SU-DHL-6 (cell line): ENCODE measurements around the gene TRIM34.
"Not testable (repeated sequence)": the region's sequence is repeated elsewhere in the genome, so short reads cannot be mapped to it uniquely, and the experiment has no call there.

ENCODE experiments used
- H2AFZ ChIP-seq: fragments of 200-600 bp; sonication (generic); 2 replicates; pipeline ENCODE4 v1.6.1; 2014; ENCODE audit warnings: low read depth, mild to moderate bottlenecking, moderate library complexity, mixed read lengths, antibody characterized with exemption, low read length; ENCODE audit not compliant: severe bottlenecking
- H3F3A ChIP-seq: fragments of 200-600 bp; shearing (Covaris generic); 2 replicates; pipeline ENCODE4 v1.6.0; 2016; ENCODE audit warnings: antibody characterized with exemption, mild to moderate bottlenecking; ENCODE audit not compliant: insufficient read depth
- H3K27ac ChIP-seq: fragments of 200-600 bp; sonication (generic); 2 replicates; pipeline ENCODE4 v1.5.1; 2016; ENCODE audit warnings: low read depth, mild to moderate bottlenecking, low read length, moderate library complexity, mixed read lengths
- H3K27me3 ChIP-seq: fragments of 200-600 bp; sonication (generic), shearing (Covaris generic); 2 replicates; pipeline ENCODE4 v1.6.0; 2014; ENCODE audit warnings: mild to moderate bottlenecking, low read length
- H3K36me3 ChIP-seq: fragments of 200-600 bp; sonication (generic); 2 replicates; pipeline ENCODE4 v1.6.1; 2014; ENCODE audit warnings: mild to moderate bottlenecking, low read length, mixed read lengths
- H3K4me2 ChIP-seq: fragments of 300-600, 200-600 bp; shearing (Covaris generic), sonication (generic); 2 replicates; pipeline ENCODE4 v1.6.0; 2014; ENCODE audit warnings: low read length, low read depth, mild to moderate bottlenecking; ENCODE audit not compliant: poor library complexity, severe bottlenecking
- H3K4me3 ChIP-seq: fragments of 200-600 bp; sonication (generic); 2 replicates; pipeline ENCODE4 v1.5.1; 2014; ENCODE audit warnings: antibody characterized with exemption, low read length, mild to moderate bottlenecking, mixed read lengths; ENCODE audit not compliant: insufficient read depth, poor library complexity, severe bottlenecking
- H3K79me2 ChIP-seq: fragments of 200-600 bp; sonication (generic); 2 replicates; pipeline ENCODE4 v1.6.1; 2014; ENCODE audit warnings: mild to moderate bottlenecking, low read length, moderate library complexity; ENCODE audit not compliant: insufficient read depth
- H3K9ac ChIP-seq: fragments of 200-600 bp; sonication (generic); 2 replicates; pipeline ENCODE4 v1.7.0; 2014; ENCODE audit warnings: mild to moderate bottlenecking, low read length
- H3K9me2 ChIP-seq: fragments of 200-600 bp; sonication (generic); replicated peaks from 2 replicates; pipeline ENCODE4 v1.6.1; 2014; ENCODE audit warnings: low read length; ENCODE audit not compliant: insufficient read depth
- H3K9me3 ChIP-seq: fragments of 200-600 bp; sonication (generic); 2 replicates; pipeline ENCODE4 v1.6.1; 2014; ENCODE audit warnings: low read length, mixed read lengths; ENCODE audit not compliant: insufficient read depth
- H4K20me1 ChIP-seq: fragments of 200-600 bp; sonication (generic); 2 replicates; pipeline ENCODE4 v1.6.1; 2014; ENCODE audit warnings: low read depth, mild to moderate bottlenecking, antibody characterized with exemption, low read length, moderate library complexity, mixed read lengths
- CTCF ChIP-seq: fragments of 200-600 bp; sonication (generic); IDR thresholded peaks from one replicate; pipeline ENCODE4 v1.5.1; 2017; ENCODE audit warnings: antibody characterized with exemption, mild to moderate bottlenecking, low read length, moderate library complexity; ENCODE audit not compliant: insufficient read depth, poor library complexity, severe bottlenecking
- EZH2phosphoT487 ChIP-seq: fragments of 200-600 bp; sonication (generic), shearing (Covaris generic); conservative IDR thresholded peaks from 2 replicates; pipeline ENCODE4 v1.6.1; 2018; ENCODE audit warnings: mild to moderate bottlenecking, antibody characterized with exemption, low read length, moderate library complexity, mixed read lengths

TRIM34 gene

GRCh38 chr11:5597953-5598352 lies 26.8 kb upstream of the TRIM34 start:
- no peak overlapping the region for H3K9ac ChIP-seq
- no peak for TF ChIP-seq EZH2phosphoT487
- no peak for TF ChIP-seq CTCF
- H3K27me3 ChIP-seq, result no peaks in the 10 kb centered on the region
- H3K79me2 ChIP-seq, result no peaks in the 10 kb centered on the region
- no peak overlapping the region for H2AFZ ChIP-seq
- no peak overlapping the region for H3K4me2 ChIP-seq
- H3K9me3 ChIP-seq, result no peaks in the 10 kb centered on the region
- no peaks in the 10 kb centered on the region for H3F3A ChIP-seq
- H4K20me1 ChIP-seq, result no peaks in the 10 kb centered on the region
- no peak overlapping the region for H3K27ac ChIP-seq
- no peak overlapping the region for H3K4me3 ChIP-seq
- H3K36me3 ChIP-seq, result no peaks in the 10 kb centered on the region
- no peaks in the 10 kb centered on the region for H3K9me2 ChIP-seq

GRCh38 chr11:5600374-5600851 lies 24.4 kb upstream of the TRIM34 start:
- H3K4me3 ChIP-seq, result no peak overlapping the region
- H2AFZ ChIP-seq, result no peak overlapping the region
- H3K79me2 ChIP-seq, result no peaks in the 10 kb centered on the region
- H3K27ac ChIP-seq, result no peak overlapping the region
- H3K36me3 ChIP-seq, result no peaks in the 10 kb centered on the region
- TF ChIP-seq CTCF (peak; percentile 90), EZH2phosphoT487 (no peak)
- no peak overlapping the region for H3K4me2 ChIP-seq
- no peaks in the 10 kb centered on the region for H4K20me1 ChIP-seq
- H3K9me2 ChIP-seq, result no peaks in the 10 kb centered on the region
- no peaks in the 10 kb centered on the region for H3K9me3 ChIP-seq
- H3K9ac ChIP-seq, result no peak overlapping the region
- H3K27me3 ChIP-seq, result no peaks in the 10 kb centered on the region
- H3F3A ChIP-seq, result no peaks in the 10 kb centered on the region

GRCh38 chr11:5602791-5603190 lies 22.0 kb upstream of the TRIM34 start:
- H3K27me3 ChIP-seq, H3K9me3 ChIP-seq, H4K20me1 ChIP-seq, H3K4me3 ChIP-seq, H3K79me2 ChIP-seq, H2AFZ ChIP-seq, H3K36me3 ChIP-seq, H3K9ac ChIP-seq, H3K27ac ChIP-seq, H3K9me2 ChIP-seq, H3F3A ChIP-seq, H3K4me2 ChIP-seq: not testable (repeated sequence)

- H3K4me2 ChIP-seq, result no peak overlapping the region
- no peak overlapping the region for H3K9ac ChIP-seq
- no peaks in the 10 kb centered on the region for H3K9me3 ChIP-seq
- no peak overlapping the region for H3K27ac ChIP-seq
- H3K79me2 ChIP-seq, result no peaks in the 10 kb centered on the region
- H3K4me3 ChIP-seq, result no peak overlapping the region
- H3K27me3 ChIP-seq, result no peaks in the 10 kb centered on the region
- no peaks in the 10 kb centered on the region for H3F3A ChIP-seq
- H3K36me3 ChIP-seq, result no peaks in the 10 kb centered on the region
- TF ChIP-seq CTCF, result no peak
- no peak for TF ChIP-seq EZH2phosphoT487
- no peaks in the 10 kb centered on the region for H3K9me2 ChIP-seq
- no peaks in the 10 kb centered on the region for H4K20me1 ChIP-seq
- H2AFZ ChIP-seq, result no peak overlapping the region
Observed at GRCh38 chr11:5603326-5603725, 21.5 kb upstream of the TRIM34 start.
